ENCODE results near the gene SESTD1.

The SESTD1 gene

GRCh38 chr2:179264368-179265081 is at the start of gene SESTD1:
Gene SESTD1 (minus strand): TSS chr2:179264832. CDS start chr2:179191841, 72,991 bp downstream.
- in situ Hi-C loops (cut with MboI; ENCODE audit: low sequenced_read_pairs) = no loop called here

GRCh38 chr2:179313057-179313456 is 48.4 kb upstream of the SESTD1 start:
- in situ Hi-C loops (cut with MboI; ENCODE audit: low sequenced_read_pairs) = no loop called here

GRCh38 chr2:179311101-179311500 is 46.5 kb upstream of the SESTD1 start:
- in situ Hi-C loops (cut with MboI; ENCODE audit: low sequenced_read_pairs) = no loop called here

- in situ Hi-C loops (cut with MboI; ENCODE audit: low sequenced_read_pairs) = no loop called here
Measured at GRCh38 chr2:179307616-179308371, 43.2 kb upstream of the SESTD1 start.

- in situ Hi-C loops (cut with MboI; ENCODE audit: low sequenced_read_pairs) = no loop called here
Measured at GRCh38 chr2:179305125-179305524, 40.5 kb upstream of the SESTD1 start.

GRCh38 chr2:179304424-179304823 is 39.8 kb upstream of the SESTD1 start:
- in situ Hi-C loops (cut with MboI; ENCODE audit: low sequenced_read_pairs) = no loop called here

- in situ Hi-C loops (cut with MboI; ENCODE audit: low sequenced_read_pairs) = no loop called here
Measured at GRCh38 chr2:179302764-179303571, 38.3 kb upstream of the SESTD1 start.

- in situ Hi-C loops (cut with MboI; ENCODE audit: low sequenced_read_pairs) = no loop called here
Measured at GRCh38 chr2:179302149-179302548, 37.5 kb upstream of the SESTD1 start.

- in situ Hi-C loops (cut with MboI; ENCODE audit: low sequenced_read_pairs) = no loop called here
Measured at GRCh38 chr2:179298666-179299065, 34.0 kb upstream of the SESTD1 start.

- in situ Hi-C loops (cut with MboI; ENCODE audit: low sequenced_read_pairs) = no loop called here
Measured at GRCh38 chr2:179297927-179298326, 33.3 kb upstream of the SESTD1 start.

- in situ Hi-C loops (cut with MboI; ENCODE audit: low sequenced_read_pairs) = no loop called here
Measured at GRCh38 chr2:179290329-179290728, 25.7 kb upstream of the SESTD1 start.

GRCh38 chr2:179285060-179285459 is 20.4 kb upstream of the SESTD1 start:
- in situ Hi-C loops (cut with MboI; ENCODE audit: low sequenced_read_pairs) = no loop called here

- in situ Hi-C loops (cut with MboI; ENCODE audit: low sequenced_read_pairs) = no loop called here
Measured at GRCh38 chr2:179277429-179278196, 13.0 kb upstream of the SESTD1 start.

- in situ Hi-C loops (cut with MboI; ENCODE audit: low sequenced_read_pairs) = no loop called here
Measured at GRCh38 chr2:179275253-179276012, 10.8 kb upstream of the SESTD1 start.

GRCh38 chr2:179274749-179275148 is 10.1 kb upstream of the SESTD1 start:
- in situ Hi-C loops (cut with MboI; ENCODE audit: low sequenced_read_pairs) = no loop called here

- in situ Hi-C loops (cut with MboI; ENCODE audit: low sequenced_read_pairs) = no loop called here
Measured at GRCh38 chr2:179273461-179273962, 8.9 kb upstream of the SESTD1 start.

GRCh38 chr2:179272406-179273192 is 8.0 kb upstream of the SESTD1 start:
- in situ Hi-C loops (cut with MboI; ENCODE audit: low sequenced_read_pairs) = no loop called here

GRCh38 chr2:179270689-179271088 is 6.1 kb upstream of the SESTD1 start:
- in situ Hi-C loops (cut with MboI; ENCODE audit: low sequenced_read_pairs) = no loop called here

Measured in HL-60/S4 treated with phorbol 12-myristate 13-acetate at 8.2 ng/mL for 4 days and 3 days (cell line).